ENCODE data around the gene PEX14. TPM values are rescaled to one million over a fixed set of nuclear protein-coding genes. Genes with fewer than 3 reads are reported as not detected.
"Not testable (repeated sequence)": the region's sequence is repeated elsewhere in the genome, so short reads cannot be mapped to it uniquely, and the experiment has no call there.

PEX14 gene
- total RNA-seq, 1 donor: 17.3 TPM

- DNase-seq (ENCODE audit: low read depth): peak; percentile 71
Measured at GRCh38 chr1:10494754-10495474, 20.2 kb downstream of the PEX14 start.

GRCh38 chr1:10495475-10495817 is 20.7 kb downstream of the PEX14 start:
- TF ChIP-seq CTCF (IDR thresholded peaks at IDR 0.05; ENCODE audit: insufficient read depth, low read depth, low read length): no peak
- H3K4me3 ChIP-seq (ENCODE audit: low read depth, low read length): no peak overlapping the region
- no peak for DNase-seq (ENCODE audit: low read depth)

More at GRCh38 chr1:10494754-10495474, 20.2 kb downstream of the PEX14 start:
- H3K4me3 ChIP-seq (ENCODE audit: low read depth, low read length): peak overlapping the region; percentile 24
- TF ChIP-seq CTCF (IDR thresholded peaks at IDR 0.05; ENCODE audit: insufficient read depth, low read depth, low read length): peak; percentile 84

GRCh38 chr1:10495952-10496351 is 21.2 kb downstream of the PEX14 start:
- H3K4me3 ChIP-seq (ENCODE audit: low read depth, low read length): no peak overlapping the region
- TF ChIP-seq CTCF (IDR thresholded peaks at IDR 0.05; ENCODE audit: insufficient read depth, low read depth, low read length): no peak
- DNase-seq (ENCODE audit: low read depth): no peak

GRCh38 chr1:10497109-10497508 is 22.4 kb downstream of the PEX14 start:
- H3K4me3 ChIP-seq (ENCODE audit: low read depth, low read length): no peak overlapping the region
- no peak for TF ChIP-seq CTCF (IDR thresholded peaks at IDR 0.05; ENCODE audit: insufficient read depth, low read depth, low read length)
- no peak for DNase-seq (ENCODE audit: low read depth)

GRCh38 chr1:10498231-10498630 is 23.5 kb downstream of the PEX14 start:
- no peak for DNase-seq (ENCODE audit: low read depth)
- TF ChIP-seq CTCF (IDR thresholded peaks at IDR 0.05; ENCODE audit: insufficient read depth, low read depth, low read length): no peak
- no peak overlapping the region for H3K4me3 ChIP-seq (ENCODE audit: low read depth, low read length)

- no peak overlapping the region for H3K4me3 ChIP-seq (ENCODE audit: low read depth, low read length)
- DNase-seq (ENCODE audit: low read depth): no peak
- TF ChIP-seq CTCF (IDR thresholded peaks at IDR 0.05; ENCODE audit: insufficient read depth, low read depth, low read length): no peak
Measured at GRCh38 chr1:10502206-10502605, 27.5 kb downstream of the PEX14 start.

- DNase-seq (ENCODE audit: low read depth): no peak
- H3K4me3 ChIP-seq (ENCODE audit: low read depth, low read length): no peak overlapping the region
- no peak for TF ChIP-seq CTCF (IDR thresholded peaks at IDR 0.05; ENCODE audit: insufficient read depth, low read depth, low read length)
Measured at GRCh38 chr1:10504249-10504648, 29.5 kb downstream of the PEX14 start.

GRCh38 chr1:10506046-10506676 is 31.4 kb downstream of the PEX14 start:
- DNase-seq (ENCODE audit: low read depth); H3K4me3 ChIP-seq (ENCODE audit: low read depth, low read length): not testable (repeated sequence)

All from fibroblast of villous mesenchyme (primary cell).